Hematopoietic multipotent progenitor cell treated with erythropoietin and hydrocortisone succinate and interleukin-3 and kit ligand, for 17 days (in vitro differentiated cells): ENCODE measurements around the gene SCFD2.
"Not testable (repeated sequence)": the region's sequence is repeated elsewhere in the genome, so short reads cannot be mapped to it uniquely, and the experiment has no call there.

Source experiments
- DNase-seq: peaks from one replicate; pipeline ENCODE4 v3.0.0-alpha.2; 2015; ENCODE audit warnings: low spot score

SCFD2 gene

GRCh38 chr4:53013873-53014775 is 351.7 kb downstream of the SCFD2 start:
- no peak for DNase-seq

GRCh38 chr4:53012738-53013137 is 353.1 kb downstream of the SCFD2 start:
- no peak for DNase-seq

GRCh38 chr4:53011259-53011905 is 354.5 kb downstream of the SCFD2 start:
- DNase-seq: no peak

- DNase-seq: no peak
These were observed 355.5 kb downstream of the SCFD2 start for GRCh38 chr4:53010318-53010717.

GRCh38 chr4:53009824-53010223 is 356.0 kb downstream of the SCFD2 start:
- no peak for DNase-seq

- DNase-seq: no peak
These were observed 358.8 kb downstream of the SCFD2 start for GRCh38 chr4:53007024-53007423.

GRCh38 chr4:53005808-53006207 is 360.1 kb downstream of the SCFD2 start:
- no peak for DNase-seq

- DNase-seq: no peak
These were observed 360.7 kb downstream of the SCFD2 start for GRCh38 chr4:53005149-53005546.

GRCh38 chr4:53004497-53005148 is 361.2 kb downstream of the SCFD2 start:
- DNase-seq: no peak

- DNase-seq: no peak
These were observed 361.9 kb downstream of the SCFD2 start for GRCh38 chr4:53003959-53004358.

- DNase-seq: no peak
These were observed 365.3 kb downstream of the SCFD2 start for GRCh38 chr4:53000560-53000959.

- no peak for DNase-seq
These were observed 366.2 kb downstream of the SCFD2 start for GRCh38 chr4:52999626-53000025.

GRCh38 chr4:52998413-52998812 is 367.4 kb downstream of the SCFD2 start:
- DNase-seq: no peak

- DNase-seq: no peak
These were observed 368.8 kb downstream of the SCFD2 start for GRCh38 chr4:52997132-52997416.

GRCh38 chr4:52996261-52997131 is 369.4 kb downstream of the SCFD2 start:
- DNase-seq: no peak

- no peak for DNase-seq
These were observed 370.4 kb downstream of the SCFD2 start for GRCh38 chr4:52995360-52996030.

- DNase-seq: no peak
These were observed 371.3 kb downstream of the SCFD2 start for GRCh38 chr4:52994567-52994966.

GRCh38 chr4:52993771-52994170 is 372.1 kb downstream of the SCFD2 start:
- no peak for DNase-seq

- DNase-seq: not testable (repeated sequence)
These were observed 373.3 kb downstream of the SCFD2 start for GRCh38 chr4:52992551-52992950.

GRCh38 chr4:52991472-52991871 is 374.4 kb downstream of the SCFD2 start:
- no peak for DNase-seq

- no peak for DNase-seq
These were observed 375.2 kb downstream of the SCFD2 start for GRCh38 chr4:52990706-52991105.

- no peak for DNase-seq
These were observed 376.0 kb downstream of the SCFD2 start for GRCh38 chr4:52989865-52990264.
